Measurements from ENCODE around the gene LMO7. TPM values are rescaled to one million over a fixed set of nuclear protein-coding genes. Genes with fewer than 3 reads are reported as not detected.

Gene LMO7
- total and polyA plus RNA-seq, 2 of the 4 experiments (the other 2 are of a cell fraction) = 266 to 367 TPM

GRCh38 chr13:75725736-75726135 lies 89.6 kb downstream of the LMO7 start:
- dilution Hi-C loops (cut with HindIII; ENCODE audit: low sequenced_read_pairs, unreplicated experiment) (no loop called here), intact Hi-C loops (cut with micrococcal nuclease) (no loop called here), in situ Hi-C loops (cut with MboI; ENCODE audit: low sequenced_read_pairs) (no loop called here)
- Histone ChIP-seq H4K91ac (ENCODE audit: insufficient read depth, low read depth, low read length) (no peak overlapping the region), H3K27ac (ENCODE audit: insufficient read depth, low read length) (no peak overlapping the region; the same call in 1 of the 2 replicates), H3K14ac (replicated peaks; ENCODE audit: low read depth, low read length) (no peak overlapping the region), H3K36me3 (ENCODE audit: control insufficient read depth, insufficient read depth, low read length) (no peaks in the 10 kb centered on the region), H3K9ac (ENCODE audit: low read depth, low read length) (no peak overlapping the region), H4K8ac (ENCODE audit: low read depth in 2 of 2, low read length in 2 of 2) (no peak overlapping the region; a peak in 1 of 4 replicates), H3K9me3 (ENCODE audit: control insufficient read depth, insufficient read depth, low read length) (no peaks in the 10 kb centered on the region), H3K18ac (ENCODE audit: low read depth, low read length) (peak overlapping the region; percentile 21; the same call in 1 of the 2 replicates), H3K4me2 (ENCODE audit: low read depth, low read length) (peak overlapping the region; percentile 33; the same call in 1 of the 2 replicates), H2BK15ac (ENCODE audit: low read depth, low read length) (no peak overlapping the region), H3K9me1 (ENCODE audit: insufficient read depth, low read length) (no peaks in the 10 kb centered on the region; the same call in none of the 2 replicates), H3K79me1 (ENCODE audit: low read depth in 1 of 2, low read length in 2 of 2) (peaks cover 18 to 36% of the 10 kb centered on the region in 2 experiments), H4K5ac (ENCODE audit: low read depth, low read length) (no peak overlapping the region), H3K4me1 (ENCODE audit: control insufficient read depth, insufficient read depth, low read length) (peaks cover 8% of the 10 kb centered on the region), H3K4me3 (ENCODE audit: insufficient read depth, low read depth, low read length) (no peak overlapping the region), H2BK5ac (ENCODE audit: low read depth, low read length, poor library complexity, severe bottlenecking) (peak overlapping the region; percentile 46), H2BK20ac (ENCODE audit: low read depth, low read length) (no peak overlapping the region), H3K27me3 (ENCODE audit: control insufficient read depth, insufficient read depth, low read length) (no peaks in the 10 kb centered on the region), H4K20me1 (ENCODE audit: insufficient read depth, low read length) (peaks cover 32% of the 10 kb centered on the region; the same call in 1 of the 2 replicates), H2AK5ac (ENCODE audit: low read depth, low read length) (no peak overlapping the region), H3K56ac (ENCODE audit: extremely low read depth, insufficient read depth, low read length) (no peak overlapping the region), H3K4ac (ENCODE audit: low read depth, low read length) (no peak overlapping the region), H2AK9ac (replicated peaks; ENCODE audit: low read depth, low read length, poor library complexity) (no peak overlapping the region), H2BK120ac (ENCODE audit: low read depth, low read length) (no peak overlapping the region), H3K23ac (ENCODE audit: low read depth, low read length) (no peak overlapping the region), H2AFZ (replicated peaks; ENCODE audit: low read length, poor library complexity) (no peak overlapping the region)
- no TSS peak for BruUV-seq (replicated peaks)
- ATAC-seq (ENCODE audit: low read depth) = peak; percentile 40; the same call in 1 of the 2 replicates
- POLR2A ChIA-PET (ENCODE audit: unreplicated experiment) = no interaction called here
- DNase-seq = no peak
- no peak for TF ChIP-seq NFE2L2 (IDR thresholded peaks at IDR 0.05; ENCODE audit: low read depth, low read length)
- no peak for TF ChIP-seq MAFK (IDR thresholded peaks at IDR 0.05; ENCODE audit: low read depth, low read length)
- TF ChIP-seq CTCF (conservative IDR thresholded peaks at IDR 0.05; ENCODE audit: low read depth, low read length) = no peak
- no peak for TF ChIP-seq RAD21 (IDR thresholded peaks at IDR 0.05; ENCODE audit: low read length)
- TF ChIP-seq CEBPB (IDR thresholded peaks at IDR 0.05; ENCODE audit: low read depth, low read length) = no peak
- TF ChIP-seq RFX5 (IDR thresholded peaks at IDR 0.05; ENCODE audit: low read depth, low read length) = no peak
- no peak for TF ChIP-seq USF2 (IDR thresholded peaks at IDR 0.05; ENCODE audit: low read depth, low read length)
- TF ChIP-seq RCOR1 (IDR thresholded peaks at IDR 0.05; ENCODE audit: insufficient replicate concordance, low read length) = no peak
- CTCF ChIA-PET = interaction anchor here (0.6 to 1.1 kb wide), 2 partner anchors 14 to 28 kb away, joined by 3 read pairs; no protein-coding TSS in a partner anchor
